ENCODE measurements around the gene AAR2. TPM values are rescaled to one million over a fixed set of nuclear protein-coding genes. Genes with fewer than 3 reads are reported as not detected.

Gene AAR2
- total RNA-seq, 1 experiment from 2014 or later = 26.1 TPM

GRCh38 chr20:36218380-36219064 lies 17.8 kb upstream of the AAR2 start:
- no peaks in the 10 kb centered on the region for H3K4me1 ChIP-seq (ENCODE audit: control insufficient read depth, insufficient read depth, low read length)
- H3K27ac ChIP-seq (ENCODE audit: low read length) = no peak overlapping the region
- H3K36me3 ChIP-seq (ENCODE audit: control insufficient read depth, insufficient read depth, low read length) = no peaks in the 10 kb centered on the region
- no TSS peak for BruUV-seq (replicated peaks)
- ATAC-seq (no peak), DNase-seq (ENCODE audit: low read depth, low spot score) (no peak)
- H3K27me3 ChIP-seq (ENCODE audit: control insufficient read depth, insufficient read depth, low read length) = no peaks in the 10 kb centered on the region
- no peak overlapping the region for H3K4me3 ChIP-seq (ENCODE audit: low read depth in 2 of 2, low read length in 2 of 2)
- ChIA-PET POLR2A (no interaction called here), CTCF (no interaction called here)
- no peaks in the 10 kb centered on the region for H3K9me3 ChIP-seq (ENCODE audit: control insufficient read depth, insufficient read depth, low read depth, low read length)
- in situ Hi-C loops (cut with HindIII; ENCODE audit: low pct_unique_long_range_greater_than_20kb, low sequenced_read_pairs) = no loop called here
- TF ChIP-seq SIN3A (IDR thresholded peaks at IDR 0.05; ENCODE audit: borderline replicate concordance, insufficient read depth, low read depth, low read length) = no peak
- intact Hi-C loops (cut with micrococcal nuclease; ENCODE audit: unreplicated experiment) = no loop called here

- no peak for TF ChIP-seq SIN3A (IDR thresholded peaks at IDR 0.05; ENCODE audit: borderline replicate concordance, insufficient read depth, low read depth, low read length)
- no peak for TF ChIP-seq POLR2AphosphoS5 (IDR thresholded peaks at IDR 0.05; ENCODE audit: low read depth, low read length)
- no peak for TF ChIP-seq REST (IDR thresholded peaks at IDR 0.05; ENCODE audit: insufficient read depth in 1 of 2, low read depth in 2 of 2, low read length in 1 of 2)
- TF ChIP-seq TCF7L2 (IDR thresholded peaks at IDR 0.05; ENCODE audit: low read depth, low read length) = no peak
- no peak for TF ChIP-seq CTCF (IDR thresholded peaks at IDR 0.05)
- intact Hi-C loops (cut with micrococcal nuclease; ENCODE audit: unreplicated experiment) (no loop called here), in situ Hi-C loops (cut with HindIII; ENCODE audit: low pct_unique_long_range_greater_than_20kb, low sequenced_read_pairs) (no loop called here)
- CTCF ChIA-PET = no interaction called here
- POLR2A ChIA-PET = no interaction called here
- Histone ChIP-seq H3K4me1 (ENCODE audit: control insufficient read depth, insufficient read depth, low read length) (no peaks in the 10 kb centered on the region), H3K9me3 (ENCODE audit: control insufficient read depth, insufficient read depth, low read depth, low read length) (no peaks in the 10 kb centered on the region), H3K4me3 (ENCODE audit: low read depth in 2 of 2, low read length in 2 of 2) (no peak overlapping the region), H3K36me3 (ENCODE audit: control insufficient read depth, insufficient read depth, low read length) (no peaks in the 10 kb centered on the region), H3K27me3 (ENCODE audit: control insufficient read depth, insufficient read depth, low read length) (no peaks in the 10 kb centered on the region), H3K27ac (ENCODE audit: low read length) (no peak overlapping the region)
- no TSS peak for BruUV-seq (replicated peaks)
- DNase-seq (ENCODE audit: low read depth, low spot score) (no peak), ATAC-seq (no peak)
Measured at GRCh38 chr20:36219671-36220220, 16.5 kb upstream of the AAR2 start.

- DNase-seq (ENCODE audit: low read depth, low spot score) (no peak), ATAC-seq (no peak)
- H3K27me3 ChIP-seq (ENCODE audit: control insufficient read depth, insufficient read depth, low read length) = no peaks in the 10 kb centered on the region
- ChIA-PET CTCF (interaction anchor here (1.2 kb wide), 1 partner anchor 233 kb away, joined by 4 read pairs; no protein-coding TSS in a partner anchor), POLR2A (no interaction called here)
- H3K27ac ChIP-seq (ENCODE audit: low read length) = no peak overlapping the region
- H3K36me3 ChIP-seq (ENCODE audit: control insufficient read depth, insufficient read depth, low read length) = no peaks in the 10 kb centered on the region
- no peaks in the 10 kb centered on the region for H3K4me1 ChIP-seq (ENCODE audit: control insufficient read depth, insufficient read depth, low read length)
- TF ChIP-seq SIN3A (IDR thresholded peaks at IDR 0.05; ENCODE audit: borderline replicate concordance, insufficient read depth, low read depth, low read length) (no peak), TCF7L2 (IDR thresholded peaks at IDR 0.05; ENCODE audit: low read depth, low read length) (no peak), POLR2AphosphoS5 (IDR thresholded peaks at IDR 0.05; ENCODE audit: low read depth, low read length) (no peak), REST (IDR thresholded peaks at IDR 0.05; ENCODE audit: insufficient read depth in 1 of 2, low read depth in 2 of 2, low read length in 1 of 2) (no peak), CTCF (IDR thresholded peaks at IDR 0.05) (no peak)
- no peaks in the 10 kb centered on the region for H3K9me3 ChIP-seq (ENCODE audit: control insufficient read depth, insufficient read depth, low read depth, low read length)
- BruUV-seq (replicated peaks) = no TSS peak
- in situ Hi-C loops (cut with HindIII; ENCODE audit: low pct_unique_long_range_greater_than_20kb, low sequenced_read_pairs) = no loop called here
- intact Hi-C loops (cut with micrococcal nuclease; ENCODE audit: unreplicated experiment) = no loop called here
- H3K4me3 ChIP-seq (ENCODE audit: low read depth in 2 of 2, low read length in 2 of 2) = no peak overlapping the region
Measured at GRCh38 chr20:36225666-36226065, 10.6 kb upstream of the AAR2 start.

Data from Panc1 (cell line).